Epithelial cell of esophagus (primary cell): ENCODE measurements around the gene KLHL30.
"Not testable (repeated sequence)": the region's sequence is repeated elsewhere in the genome, so short reads cannot be mapped to it uniquely, and the experiment has no call there.

Experiments
- DNase-seq: peaks from one replicate; pipeline ENCODE4 v3.0.0; 2010; ENCODE audit warnings: low read depth
- H3K4me3 ChIP-seq: 2 replicates; pipeline ENCODE4 v1.5.1; 2011; ENCODE audit warnings: mild to moderate bottlenecking, low read length, control low read depth
- CTCF ChIP-seq: IDR thresholded peaks from 2 replicates; pipeline ENCODE4 v1.5.1; 2011; ENCODE audit warnings: low read depth, mild to moderate bottlenecking, low read length, control low read depth, inconsistent platforms; ENCODE audit not compliant: insufficient read depth; ENCODE audit errors: missing control alignments

Gene KLHL30

GRCh38 chr2:238108423-238109183, 29.9 kb upstream of the KLHL30 start:
- H3K4me3 ChIP-seq: no peak overlapping the region
- no peak for TF ChIP-seq CTCF
- DNase-seq: no peak

GRCh38 chr2:238113611-238114010, 24.9 kb upstream of the KLHL30 start:
- DNase-seq: no peak
- no peak for TF ChIP-seq CTCF
- no peak overlapping the region for H3K4me3 ChIP-seq

GRCh38 chr2:238114331-238114841, 24.1 kb upstream of the KLHL30 start:
- TF ChIP-seq CTCF: no peak
- no peak overlapping the region for H3K4me3 ChIP-seq
- no peak for DNase-seq

- no peak for DNase-seq
- TF ChIP-seq CTCF: no peak
- H3K4me3 ChIP-seq: no peak overlapping the region
Measured at GRCh38 chr2:238114851-238115660, 23.4 kb upstream of the KLHL30 start.

GRCh38 chr2:238115709-238116108, 22.8 kb upstream of the KLHL30 start:
- DNase-seq, H3K4me3 ChIP-seq: not testable (repeated sequence)

- H3K4me3 ChIP-seq: no peak overlapping the region
- no peak for TF ChIP-seq CTCF
Measured at GRCh38 chr2:238116298-238117198, 21.9 kb upstream of the KLHL30 start.

More at GRCh38 chr2:238116298-238117198, 21.9 kb upstream of the KLHL30 start:
- DNase-seq: no peak
